ENCODE measurements around the gene COL4A4.

The COL4A4 gene

GRCh38 chr2:227033471-227034148, 130.4 kb downstream of the COL4A4 start:
- no peak overlapping the region for H3K4me3 ChIP-seq (ENCODE audit: low read depth, low read length)
- peak; percentile 79 for TF ChIP-seq CTCF (IDR thresholded peaks at IDR 0.05; ENCODE audit: low read depth, low read length)

GRCh38 chr2:227031379-227031778, 132.6 kb downstream of the COL4A4 start:
- H3K4me3 ChIP-seq (ENCODE audit: low read depth, low read length): no peak overlapping the region
- TF ChIP-seq CTCF (IDR thresholded peaks at IDR 0.05; ENCODE audit: low read depth, low read length): no peak

- no peak overlapping the region for H3K4me3 ChIP-seq (ENCODE audit: low read depth, low read length)
- TF ChIP-seq CTCF (IDR thresholded peaks at IDR 0.05; ENCODE audit: low read depth, low read length): no peak
These were observed 133.2 kb downstream of the COL4A4 start for GRCh38 chr2:227030789-227031188.

- TF ChIP-seq CTCF (IDR thresholded peaks at IDR 0.05; ENCODE audit: low read depth, low read length): no peak
- no peak overlapping the region for H3K4me3 ChIP-seq (ENCODE audit: low read depth, low read length)
These were observed 134.4 kb downstream of the COL4A4 start for GRCh38 chr2:227029426-227030105.

- no peak for TF ChIP-seq CTCF (IDR thresholded peaks at IDR 0.05; ENCODE audit: low read depth, low read length)
- H3K4me3 ChIP-seq (ENCODE audit: low read depth, low read length): no peak overlapping the region
These were observed 138.5 kb downstream of the COL4A4 start for GRCh38 chr2:227025510-227025909.

- no peak for TF ChIP-seq CTCF (IDR thresholded peaks at IDR 0.05; ENCODE audit: low read depth, low read length)
- no peak overlapping the region for H3K4me3 ChIP-seq (ENCODE audit: low read depth, low read length)
These were observed 141.4 kb downstream of the COL4A4 start for GRCh38 chr2:227022608-227023007.

GRCh38 chr2:227020416-227020815, 143.6 kb downstream of the COL4A4 start:
- no peak overlapping the region for H3K4me3 ChIP-seq (ENCODE audit: low read depth, low read length)
- no peak for TF ChIP-seq CTCF (IDR thresholded peaks at IDR 0.05; ENCODE audit: low read depth, low read length)

Data from WI38 (cell line).